IMR-90 (cell line): Measurements from ENCODE around the gene C13orf46. TPM values are rescaled to one million over a fixed set of nuclear protein-coding genes. Genes with fewer than 3 reads are reported as not detected.

ENCODE experiments used
- ATAC-seq: fragments of 200-7000 bp; cut with Tn5 transposase; 2 replicates; pipeline ENCODE4 v1.9.1; 2020; ENCODE audit warnings: low read depth, mild to moderate bottlenecking, moderate library complexity
- BruUV-seq: library from RNA; stranded (reverse); fragments of 400-500 nt; replicated peaks from 2 replicates; lab custom pipeline; 2021; lab: Mats Ljungman, UMichigan
- CTCF ChIA-PET: fragments of 300-600 bp; formaldehyde crosslinking; extraction: SDS; loops from one replicate; lab custom pipeline; 2021; ENCODE audit warnings: antibody characterized with exemption; lab: Yijun Ruan, JAX
- POLR2A ChIA-PET: fragments of 300-600 bp; sonication (Branson Sonifier 250); formaldehyde crosslinking; loops from one replicate; lab custom pipeline; 2022; ENCODE audit warnings: antibody characterized with exemption; ENCODE audit not compliant: unreplicated experiment; lab: Charles Lee
- DNase-seq: peaks from one replicate; pipeline ENCODE4 v3.0.0; 2013
- H2AFZ ChIP-seq: replicated peaks from 2 replicates; pipeline ENCODE3; 2013; ENCODE audit warnings: low read length, mild to moderate bottlenecking; ENCODE audit not compliant: poor library complexity
- H2AK5ac ChIP-seq: 2 replicates; pipeline ENCODE4 v1.6.1; 2013; ENCODE audit warnings: low read depth, low read length, inconsistent platforms
- H2AK9ac ChIP-seq: replicated peaks from 2 replicates; pipeline ENCODE3; 2013; ENCODE audit warnings: mild to moderate bottlenecking, low read depth, low read length, moderate library complexity; ENCODE audit not compliant: poor library complexity
- H2BK120ac ChIP-seq: 2 replicates; pipeline ENCODE4 v1.6.1; 2013; ENCODE audit warnings: low read depth, low read length, inconsistent platforms
- H2BK15ac ChIP-seq: 3 replicates; pipeline ENCODE4 v1.6.1; 2013; ENCODE audit warnings: low read depth, low read length, inconsistent platforms
- H2BK20ac ChIP-seq: 2 replicates; pipeline ENCODE4 v1.6.1; 2013; ENCODE audit warnings: low read depth, mild to moderate bottlenecking, inconsistent platforms, low read length, moderate library complexity
- H2BK5ac ChIP-seq: 2 replicates; pipeline ENCODE4 v1.6.1; 2013; ENCODE audit warnings: mild to moderate bottlenecking, low read depth, low read length, inconsistent platforms; ENCODE audit not compliant: poor library complexity, severe bottlenecking
- H3K14ac ChIP-seq: replicated peaks from 2 replicates; pipeline ENCODE4 v1.6.1; 2013; ENCODE audit warnings: low read depth, low read length, inconsistent platforms
- H3K18ac ChIP-seq: 2 replicates; pipeline ENCODE4 v1.6.1; 2013; ENCODE audit warnings: low read depth, low read length, control low read depth
- H3K23ac ChIP-seq: 2 replicates; pipeline ENCODE4 v1.6.1; 2013; ENCODE audit warnings: low read depth, low read length, inconsistent platforms
- H3K27ac ChIP-seq: 2 replicates; pipeline ENCODE4 v1.5.1; 2013; ENCODE audit warnings: mild to moderate bottlenecking, control low read depth, low read length; ENCODE audit not compliant: insufficient read depth
- H3K27me3 ChIP-seq: 2 replicates; pipeline ENCODE4 v1.6.1; 2013; ENCODE audit warnings: low read length; ENCODE audit not compliant: control insufficient read depth, insufficient read depth
- H3K36me3 ChIP-seq: 2 replicates; pipeline ENCODE4 v1.6.1; 2013; ENCODE audit warnings: low read length, mixed read lengths; ENCODE audit not compliant: control insufficient read depth, insufficient read depth
- H3K4ac ChIP-seq: 2 replicates; pipeline ENCODE4 v1.6.1; 2013; ENCODE audit warnings: low read depth, low read length, inconsistent platforms
- H3K4me1 ChIP-seq: 2 replicates; pipeline ENCODE4 v1.6.1; 2013; ENCODE audit warnings: low read length, mixed read lengths; ENCODE audit not compliant: control insufficient read depth, insufficient read depth
- H3K4me2 ChIP-seq: 2 replicates; pipeline ENCODE4 v1.6.1; 2013; ENCODE audit warnings: low read depth, mild to moderate bottlenecking, control low read depth, low read length, moderate library complexity
- H3K4me3 ChIP-seq: 2 replicates; pipeline ENCODE4 v1.5.1; 2013; ENCODE audit warnings: low read depth, mild to moderate bottlenecking, control low read depth, low read length, moderate library complexity; ENCODE audit not compliant: insufficient read depth
- H3K56ac ChIP-seq: 2 replicates; pipeline ENCODE4 v1.6.1; 2013; ENCODE audit warnings: low read length, inconsistent platforms; ENCODE audit not compliant: insufficient read depth; ENCODE audit errors: extremely low read depth
- H3K79me1 ChIP-seq, 2 experiments: 2 replicates each; pipeline ENCODE4 v1.6.1; 2013; ENCODE audit warnings: low read length in 2 of 2, inconsistent platforms in 1 of 2, low read depth in 1 of 2
- H3K9ac ChIP-seq: 2 replicates; pipeline ENCODE4 v1.6.1; 2013; ENCODE audit warnings: low read depth, low read length, control low read depth
- H3K9me1 ChIP-seq: 2 replicates; pipeline ENCODE4 v1.6.1; 2013; ENCODE audit warnings: low read length, inconsistent platforms; ENCODE audit not compliant: insufficient read depth
- H3K9me3 ChIP-seq: 2 replicates; pipeline ENCODE4 v1.6.1; 2013; ENCODE audit warnings: low read length; ENCODE audit not compliant: control insufficient read depth, insufficient read depth
- H4K20me1 ChIP-seq: 2 replicates; pipeline ENCODE4 v1.6.1; 2013; ENCODE audit warnings: low read length, inconsistent platforms; ENCODE audit not compliant: insufficient read depth
- H4K5ac ChIP-seq: 2 replicates; pipeline ENCODE4 v1.6.1; 2013; ENCODE audit warnings: mild to moderate bottlenecking, low read depth, low read length, control low read depth
- H4K8ac ChIP-seq, 2 experiments: 2 replicates each; pipeline ENCODE4 v1.6.1; 2013; ENCODE audit warnings: low read depth in 2 of 2, low read length in 2 of 2, control low read depth in 1 of 2, inconsistent platforms in 1 of 2
- H4K91ac ChIP-seq: 2 replicates; pipeline ENCODE4 v1.6.1; 2013; ENCODE audit warnings: low read depth, low read length, inconsistent platforms; ENCODE audit not compliant: insufficient read depth
- BHLHE40 ChIP-seq: fragments of 150-350 bp; IDR thresholded peaks from 2 replicates; pipeline ENCODE4 v1.6.1; 2016; ENCODE audit warnings: mild to moderate bottlenecking, low read depth, low read length
- CEBPB ChIP-seq: IDR thresholded peaks from 2 replicates; pipeline ENCODE4 v1.6.1; 2012; ENCODE audit warnings: low read depth, low read length, improper control_type of control experiment
- CHD1 ChIP-seq: IDR thresholded peaks from 2 replicates; pipeline ENCODE4 v1.6.1; 2012; ENCODE audit warnings: low read depth, low read length, improper control_type of control experiment
- FOS ChIP-seq: fragments of 150-350 bp; IDR thresholded peaks from 2 replicates; pipeline ENCODE4 v1.6.1; 2016; ENCODE audit warnings: low read depth, low read length
- MAFK ChIP-seq: IDR thresholded peaks from 2 replicates; pipeline ENCODE4 v1.6.1; 2012; ENCODE audit warnings: low read depth, low read length, improper control_type of control experiment
- MAZ ChIP-seq: IDR thresholded peaks from 2 replicates; pipeline ENCODE4 v1.6.1; 2012; ENCODE audit warnings: low read depth, mild to moderate bottlenecking, low read length, improper control_type of control experiment, moderate library complexity, borderline replicate concordance
- MXI1 ChIP-seq: IDR thresholded peaks from 2 replicates; pipeline ENCODE4 v1.6.1; 2012; ENCODE audit warnings: low read depth, mild to moderate bottlenecking, low read length, moderate library complexity, borderline replicate concordance
- NFE2L2 ChIP-seq: fragments of 150-350 bp; IDR thresholded peaks from 2 replicates; pipeline ENCODE4 v1.6.1; 2016; ENCODE audit warnings: low read depth, mild to moderate bottlenecking, low read length
- RAD21 ChIP-seq: IDR thresholded peaks from 2 replicates; pipeline ENCODE4 v1.6.1; 2012; ENCODE audit warnings: low read length, improper control_type of control experiment
- RCOR1 ChIP-seq: IDR thresholded peaks from 2 replicates; pipeline ENCODE4 v1.6.1; 2012; ENCODE audit warnings: mild to moderate bottlenecking, low read length, improper control_type of control experiment; ENCODE audit not compliant: insufficient replicate concordance
- RFX5 ChIP-seq: IDR thresholded peaks from 2 replicates; pipeline ENCODE4 v1.8.0; 2012; ENCODE audit warnings: low read depth, mild to moderate bottlenecking, low read length, moderate library complexity
- SMC3 ChIP-seq: fragments of 150-350 bp; IDR thresholded peaks from 2 replicates; pipeline ENCODE4 v1.6.1; 2016; ENCODE audit warnings: low read depth, mild to moderate bottlenecking, antibody characterized with exemption, low read length, moderate library complexity
- WGBS, 2 experiments: methylation state at CpG; one replicate each; pipeline versions ENCODE4 v1.1.5 to v1.1.7; 2013; ENCODE audit warnings: missing lambda C conversion rate in 2 of 2; ENCODE audit not compliant: insufficient read length in 1 of 2; ENCODE audit errors: extremely low coverage in 2 of 2; 5-methylcytosine and 5-hydroxymethylcytosine counted together
- dilution Hi-C: fragments of 300-500 bp; cut with HindIII; formaldehyde crosslinking; loops from one replicate; pipeline ENCODE4 v1.14.3; 2018; ENCODE audit warnings: low sequenced_read_pairs; ENCODE audit not compliant: unreplicated experiment
- in situ Hi-C: fragments of 300-500 bp; cut with MboI; formaldehyde crosslinking; loops from 3 replicates; pipeline ENCODE4 v1.14.3; 2019; ENCODE audit warnings: low sequenced_read_pairs, inconsistent platforms, mixed read lengths
- intact Hi-C: fragments of 100-400 bp; cut with micrococcal nuclease; formaldehyde crosslinking; loops from 2 replicates; pipeline ENCODE4 v1.10.0; 2022
- polyA plus RNA-seq, 3 experiments: library from polyadenylated mRNA; depleted of rRNA; stranded (reverse); fragments of >200 nt; gene quantifications; 2 replicates each; pipeline ENCODE4 v1.2.3, GENCODE V29; 2012; ENCODE audit warnings: low replicate concordance in 1 of 3
- total RNA-seq: library from RNA; depleted of rRNA; stranded (reverse); fragments of >200 nt; gene quantifications from 2 replicates; pipeline ENCODE4 v1.2.3, GENCODE V29; 2012
- TF ChIP-seq, protein P1 (sequence below): conservative IDR thresholded peaks from 2 replicates; pipeline ENCODE4 v1.5.1; 2012; ENCODE audit warnings: mild to moderate bottlenecking, low read depth, low read length, improper control_type of control experiment
- TF ChIP-seq, protein P2 (sequence below): fragments of 150-350 bp; IDR thresholded peaks from 2 replicates; pipeline ENCODE4 v1.6.1; 2017; ENCODE audit warnings: mild to moderate bottlenecking, antibody characterized with exemption, low read length, low read depth

Gene C13orf46
- total and polyA plus RNA-seq, 2 of the 4 experiments (the other 2 are of a cell fraction), result under 0.01 to 2.1 TPM

DNA sequence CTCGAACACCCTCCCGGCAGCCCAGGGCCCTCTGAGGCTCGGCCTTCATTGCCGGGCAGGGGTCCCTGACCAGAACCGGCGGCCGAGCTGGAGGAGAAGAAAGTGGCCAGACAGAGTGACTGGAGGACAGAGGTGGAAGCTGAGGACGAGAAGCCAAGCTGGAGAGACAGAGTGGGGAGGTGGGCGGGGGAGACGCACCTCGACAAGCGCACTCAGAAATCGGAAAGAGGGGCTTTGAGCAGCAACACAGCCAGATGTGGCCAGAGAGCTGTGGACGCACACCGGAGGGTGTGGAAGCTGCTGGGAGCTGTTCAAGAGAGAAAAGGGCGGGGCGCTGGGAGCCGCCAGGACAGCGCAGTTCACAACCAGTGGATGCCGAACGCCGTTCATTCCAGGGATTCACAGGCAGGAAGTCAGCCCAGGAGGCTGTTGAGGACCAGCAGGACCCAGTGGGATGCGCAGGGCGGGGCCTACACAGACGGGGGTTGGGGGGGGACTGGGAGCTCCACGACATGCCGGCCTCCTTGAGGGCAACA is 28.2 kb upstream of the C13orf46 start:
- no TSS peak for BruUV-seq
- dilution Hi-C loops, result no loop called here

More for the DNA sequence above, 28.2 kb upstream of the C13orf46 start:
- no peak overlapping the region for H3K14ac ChIP-seq
- H2BK15ac ChIP-seq, result no peak overlapping the region
- no peaks in the 10 kb centered on the region for H3K9me3 ChIP-seq
- no peak overlapping the region for H3K27ac ChIP-seq
- intact Hi-C loops (no loop called here), in situ Hi-C loops (no loop called here)
- H2AK5ac ChIP-seq, result no peak overlapping the region
- no peak overlapping the region for H4K5ac ChIP-seq
- 85% methylated on average over 8 of the region's 27 CpGs; no CpG with 5 or more reads in 1 of the 2 experiments for WGBS, 2 experiments
- no peak overlapping the region for H3K56ac ChIP-seq
- no peak overlapping the region for H2BK20ac ChIP-seq
- H3K27me3 ChIP-seq, result no peaks in the 10 kb centered on the region
- no peak overlapping the region for H3K23ac ChIP-seq
- no peak overlapping the region for H4K91ac ChIP-seq
- TF ChIP-seq MAFK (no peak), FOS (no peak), CEBPB (no peak), BHLHE40 (no peak), RAD21 (no peak), MXI1 (no peak), MAZ (no peak), RCOR1 (no peak), NFE2L2 (no peak), CHD1 (no peak), RFX5 (no peak), SMC3 (no peak)
- TF ChIP-seq, protein P1, sequence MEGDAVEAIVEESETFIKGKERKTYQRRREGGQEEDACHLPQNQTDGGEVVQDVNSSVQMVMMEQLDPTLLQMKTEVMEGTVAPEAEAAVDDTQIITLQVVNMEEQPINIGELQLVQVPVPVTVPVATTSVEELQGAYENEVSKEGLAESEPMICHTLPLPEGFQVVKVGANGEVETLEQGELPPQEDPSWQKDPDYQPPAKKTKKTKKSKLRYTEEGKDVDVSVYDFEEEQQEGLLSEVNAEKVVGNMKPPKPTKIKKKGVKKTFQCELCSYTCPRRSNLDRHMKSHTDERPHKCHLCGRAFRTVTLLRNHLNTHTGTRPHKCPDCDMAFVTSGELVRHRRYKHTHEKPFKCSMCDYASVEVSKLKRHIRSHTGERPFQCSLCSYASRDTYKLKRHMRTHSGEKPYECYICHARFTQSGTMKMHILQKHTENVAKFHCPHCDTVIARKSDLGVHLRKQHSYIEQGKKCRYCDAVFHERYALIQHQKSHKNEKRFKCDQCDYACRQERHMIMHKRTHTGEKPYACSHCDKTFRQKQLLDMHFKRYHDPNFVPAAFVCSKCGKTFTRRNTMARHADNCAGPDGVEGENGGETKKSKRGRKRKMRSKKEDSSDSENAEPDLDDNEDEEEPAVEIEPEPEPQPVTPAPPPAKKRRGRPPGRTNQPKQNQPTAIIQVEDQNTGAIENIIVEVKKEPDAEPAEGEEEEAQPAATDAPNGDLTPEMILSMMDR, result no peak
- TF ChIP-seq, protein P2, sequence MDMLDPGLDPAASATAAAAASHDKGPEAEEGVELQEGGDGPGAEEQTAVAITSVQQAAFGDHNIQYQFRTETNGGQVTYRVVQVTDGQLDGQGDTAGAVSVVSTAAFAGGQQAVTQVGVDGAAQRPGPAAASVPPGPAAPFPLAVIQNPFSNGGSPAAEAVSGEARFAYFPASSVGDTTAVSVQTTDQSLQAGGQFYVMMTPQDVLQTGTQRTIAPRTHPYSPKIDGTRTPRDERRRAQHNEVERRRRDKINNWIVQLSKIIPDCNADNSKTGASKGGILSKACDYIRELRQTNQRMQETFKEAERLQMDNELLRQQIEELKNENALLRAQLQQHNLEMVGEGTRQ, result no peak
- H3K4me1 ChIP-seq, result peaks cover 7% of the 10 kb centered on the region
- no peak overlapping the region for H2BK120ac ChIP-seq
- H3K18ac ChIP-seq, result no peak overlapping the region
- POLR2A ChIA-PET, result no interaction called here
- H3K79me1 ChIP-seq, result peaks cover 9 to 63% of the 10 kb centered on the region in 2 experiments; a peak in 3 of 4 replicates
- ATAC-seq (no peak), DNase-seq (no peak)
- H3K36me3 ChIP-seq, result peaks cover 59% of the 10 kb centered on the region
- no peak overlapping the region for H2BK5ac ChIP-seq
- no peak overlapping the region for H3K4ac ChIP-seq
- H3K4me2 ChIP-seq, result no peak overlapping the region
- CTCF ChIA-PET, result no interaction called here
- H4K8ac ChIP-seq, result no peak overlapping the region
- H2AFZ ChIP-seq, result no peak overlapping the region
- peaks cover 3% of the 10 kb centered on the region; the same call in 1 of the 2 replicates for H3K9me1 ChIP-seq
- H3K4me3 ChIP-seq, result no peak overlapping the region
- H2AK9ac ChIP-seq, result no peak overlapping the region
- H3K9ac ChIP-seq, result no peak overlapping the region
- H4K20me1 ChIP-seq, result peaks cover 10% of the 10 kb centered on the region
